ENCODE measurements around the gene HOXC9.

DNA sequence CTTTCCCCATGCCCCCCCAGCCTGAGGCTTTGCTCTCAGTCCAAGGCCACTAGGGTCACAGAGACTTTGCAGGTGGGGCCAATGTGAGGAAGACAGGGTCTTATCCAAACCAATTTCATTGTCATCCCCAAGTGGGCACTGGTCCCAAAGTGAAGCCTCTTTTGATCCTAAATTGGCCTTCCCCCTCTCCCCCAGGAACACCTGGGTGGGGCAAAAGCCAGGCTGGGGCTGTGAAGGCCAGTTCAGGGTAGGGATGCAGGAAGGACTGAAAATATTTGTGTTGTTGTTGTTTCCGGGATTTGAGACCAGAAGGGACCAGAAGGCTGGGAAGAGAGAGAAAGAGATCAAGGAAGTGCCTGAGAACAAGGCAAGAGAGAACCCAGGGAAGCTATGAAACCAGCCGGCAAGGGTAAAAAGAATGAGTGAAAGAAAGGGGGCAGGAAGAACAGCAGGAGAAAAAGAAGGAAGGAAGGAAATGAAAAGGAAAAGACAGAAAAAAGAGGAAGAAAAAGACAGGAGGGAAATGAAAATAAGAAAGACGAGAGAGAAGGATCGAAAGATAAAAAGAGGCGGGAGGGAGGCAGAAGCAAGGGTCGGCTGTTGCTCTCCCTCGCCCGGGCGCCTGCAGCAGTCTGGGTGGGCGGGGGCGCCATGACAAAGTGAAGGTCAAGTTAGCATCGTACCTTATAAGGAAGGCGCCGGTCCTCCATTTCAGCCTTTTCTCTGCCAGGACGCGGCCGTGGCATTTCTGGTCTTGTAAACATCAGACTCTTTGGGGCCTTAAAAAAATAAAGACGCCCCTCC lies 34.5 kb upstream of the HOXC9 start:
- TF ChIP-seq, protein P1, sequence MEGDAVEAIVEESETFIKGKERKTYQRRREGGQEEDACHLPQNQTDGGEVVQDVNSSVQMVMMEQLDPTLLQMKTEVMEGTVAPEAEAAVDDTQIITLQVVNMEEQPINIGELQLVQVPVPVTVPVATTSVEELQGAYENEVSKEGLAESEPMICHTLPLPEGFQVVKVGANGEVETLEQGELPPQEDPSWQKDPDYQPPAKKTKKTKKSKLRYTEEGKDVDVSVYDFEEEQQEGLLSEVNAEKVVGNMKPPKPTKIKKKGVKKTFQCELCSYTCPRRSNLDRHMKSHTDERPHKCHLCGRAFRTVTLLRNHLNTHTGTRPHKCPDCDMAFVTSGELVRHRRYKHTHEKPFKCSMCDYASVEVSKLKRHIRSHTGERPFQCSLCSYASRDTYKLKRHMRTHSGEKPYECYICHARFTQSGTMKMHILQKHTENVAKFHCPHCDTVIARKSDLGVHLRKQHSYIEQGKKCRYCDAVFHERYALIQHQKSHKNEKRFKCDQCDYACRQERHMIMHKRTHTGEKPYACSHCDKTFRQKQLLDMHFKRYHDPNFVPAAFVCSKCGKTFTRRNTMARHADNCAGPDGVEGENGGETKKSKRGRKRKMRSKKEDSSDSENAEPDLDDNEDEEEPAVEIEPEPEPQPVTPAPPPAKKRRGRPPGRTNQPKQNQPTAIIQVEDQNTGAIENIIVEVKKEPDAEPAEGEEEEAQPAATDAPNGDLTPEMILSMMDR (IDR thresholded peaks at IDR 0.05; ENCODE audit: insufficient read depth, low read length, poor library complexity, severe bottlenecking): no peak
- TF ChIP-seq EZH2phosphoT487 (conservative IDR thresholded peaks at IDR 0.05; ENCODE audit: low read length): no peak
